ENCODE data around the gene CDK5RAP3.
"Not testable (repeated sequence)": the region's sequence is repeated elsewhere in the genome, so short reads cannot be mapped to it uniquely, and the experiment has no call there.

The CDK5RAP3 gene

GRCh38 chr17:47970725-47971499 lies at the start of gene CDK5RAP3:
Gene CDK5RAP3 (plus strand): TSS chr17:47971113. CDS start chr17:47971147, 34 bp downstream.
- in situ Hi-C loops (cut with HindIII; ENCODE audit: low sequenced_read_pairs) = loop anchor here (25.0 kb wide), 1 partner anchor 109 kb away; the partner anchor contains the start of gene SP6

GRCh38 chr17:47924785-47925677 lies 45.9 kb upstream of the CDK5RAP3 start:
- in situ Hi-C loops (cut with HindIII; ENCODE audit: low sequenced_read_pairs) = no loop called here

GRCh38 chr17:47925678-47925988 lies 45.3 kb upstream of the CDK5RAP3 start:
- in situ Hi-C loops (cut with HindIII; ENCODE audit: low sequenced_read_pairs) = no loop called here

GRCh38 chr17:47927821-47928400 lies 43.0 kb upstream of the CDK5RAP3 start:
- in situ Hi-C loops (cut with HindIII; ENCODE audit: low sequenced_read_pairs) = no loop called here

GRCh38 chr17:47928415-47928814 lies 42.5 kb upstream of the CDK5RAP3 start:
- in situ Hi-C loops (cut with HindIII; ENCODE audit: low sequenced_read_pairs) = no loop called here

GRCh38 chr17:47929218-47930000 lies 41.5 kb upstream of the CDK5RAP3 start:
- in situ Hi-C loops (cut with HindIII; ENCODE audit: low sequenced_read_pairs) = no loop called here

GRCh38 chr17:47931848-47932247 lies 39.1 kb upstream of the CDK5RAP3 start:
- in situ Hi-C loops (cut with HindIII; ENCODE audit: low sequenced_read_pairs) = no loop called here

- in situ Hi-C loops (cut with HindIII; ENCODE audit: low sequenced_read_pairs) = no loop called here
Observed at GRCh38 chr17:47934856-47935255, 36.1 kb upstream of the CDK5RAP3 start.

- in situ Hi-C loops (cut with HindIII; ENCODE audit: low sequenced_read_pairs) = not testable (repeated sequence)
Observed at GRCh38 chr17:47935468-47935867, 35.4 kb upstream of the CDK5RAP3 start.

- in situ Hi-C loops (cut with HindIII; ENCODE audit: low sequenced_read_pairs) = no loop called here
Observed at GRCh38 chr17:47935961-47936360, 35.0 kb upstream of the CDK5RAP3 start.

- in situ Hi-C loops (cut with HindIII; ENCODE audit: low sequenced_read_pairs) = no loop called here
Observed at GRCh38 chr17:47937941-47938340, 33.0 kb upstream of the CDK5RAP3 start.

- in situ Hi-C loops (cut with HindIII; ENCODE audit: low sequenced_read_pairs) = no loop called here
Observed at GRCh38 chr17:47941246-47942095, 29.4 kb upstream of the CDK5RAP3 start, which contains the start of gene PNPO. Gene PNPO (plus strand): TSS chr17:47941571. CDS start chr17:47941676, 105 bp downstream.

GRCh38 chr17:47942096-47942510 lies 28.8 kb upstream of the CDK5RAP3 start:
- in situ Hi-C loops (cut with HindIII; ENCODE audit: low sequenced_read_pairs) = no loop called here

- in situ Hi-C loops (cut with HindIII; ENCODE audit: low sequenced_read_pairs) = no loop called here
Observed at GRCh38 chr17:47942568-47942967, 28.3 kb upstream of the CDK5RAP3 start.

- in situ Hi-C loops (cut with HindIII; ENCODE audit: low sequenced_read_pairs) = no loop called here
Observed at GRCh38 chr17:47945080-47945479, 25.8 kb upstream of the CDK5RAP3 start.

GRCh38 chr17:47945529-47946508 lies 25.1 kb upstream of the CDK5RAP3 start:
- in situ Hi-C loops (cut with HindIII; ENCODE audit: low sequenced_read_pairs) = no loop called here

GRCh38 chr17:47946516-47946915 lies 24.4 kb upstream of the CDK5RAP3 start:
- in situ Hi-C loops (cut with HindIII; ENCODE audit: low sequenced_read_pairs) = no loop called here

- in situ Hi-C loops (cut with HindIII; ENCODE audit: low sequenced_read_pairs) = no loop called here
Observed at GRCh38 chr17:47946929-47947397, 23.9 kb upstream of the CDK5RAP3 start.

All from DLD1 (cell line).